Transverse colon (tissue), 4 donors: ENCODE measurements around the gene CYREN. TPM values are rescaled to one million over a fixed set of nuclear protein-coding genes. Genes with fewer than 3 reads are reported as not detected.
A peak's percentile ranks its signal among the peaks of the same experiment; 100 is the strongest.
"Not testable (repeated sequence)": the region's sequence is repeated elsewhere in the genome, so short reads cannot be mapped to it uniquely, and the experiment has no call there.

Source experiments
- DNase-seq: peaks from one replicate; pipeline ENCODE4 v3.0.0-alpha.2; 2019
- H3K27ac ChIP-seq, 4 donors: fragments of 200-600 bp; sonication (generic); 2 replicates each; pipeline ENCODE4 v1.5.1; 2016 to 2018; ENCODE audit warnings: inconsistent platforms in 4 of 4
- H3K27me3 ChIP-seq: fragments of 200-600 bp; sonication (generic); 2 replicates; pipeline ENCODE4 v1.5.1; 2017; ENCODE audit warnings: inconsistent platforms
- H3K36me3 ChIP-seq, 4 donors: fragments of 200-600 bp; sonication (generic); 2 replicates each; pipeline ENCODE4 v1.5.1; 2017 to 2019; ENCODE audit warnings: inconsistent platforms in 4 of 4
- H3K4me1 ChIP-seq, 4 donors: fragments of 200-600 bp; sonication (generic); 2 replicates each; pipeline ENCODE4 v1.5.1; 2017 to 2020; ENCODE audit warnings: inconsistent platforms in 4 of 4
- H3K4me3 ChIP-seq, 4 donors: fragments of 200-600 bp; sonication (generic); 1 replicate in 1 of 4; 2 replicates in 3 of 4; pipeline versions ENCODE4 v1.5.1 to v1.6.1; 2017 to 2019; ENCODE audit warnings: inconsistent platforms in 4 of 4
- H3K9me3 ChIP-seq, 2 donors: fragments of 200-600 bp; sonication (generic); 2 replicates each; pipeline ENCODE4 v1.5.1; 2017 to 2019; ENCODE audit warnings: inconsistent platforms in 2 of 2
- CTCF ChIP-seq, 5 experiments: fragments of 200-600 bp in 3 of 5; fragments of 450-650 bp in 2 of 5; sonication (generic) in 3 of 5; IDR thresholded peaks; 1 replicate in 2 of 5; 2 replicates in 3 of 5; pipeline ENCODE4 v1.5.1; 2016 to 2017; ENCODE audit warnings: antibody characterized with exemption in 5 of 5, inconsistent platforms in 3 of 5, mild to moderate bottlenecking in 2 of 5, moderate library complexity in 1 of 5
- EP300 ChIP-seq: sonication (generic); formaldehyde crosslinking; IDR thresholded peaks from one replicate; pipeline ENCODE4 v1.6.1; 2017; ENCODE audit warnings: antibody characterized with exemption, low read depth
- POLR2A ChIP-seq: fragments of 450-650 bp; IDR thresholded peaks from one replicate; pipeline ENCODE4 v1.6.1; 2016; ENCODE audit warnings: antibody characterized with exemption, mild to moderate bottlenecking, moderate library complexity
- POLR2AphosphoS5 ChIP-seq, 3 donors: sonication (generic); formaldehyde crosslinking; IDR thresholded peaks; one replicate each; pipeline ENCODE4 v1.6.1; 2016; ENCODE audit warnings: antibody characterized with exemption in 3 of 3
- WGBS, 2 donors: methylation state at CpG; one replicate each; pipeline ENCODE4 v1.1.5; 2018; ENCODE audit warnings: low coverage in 1 of 2; 5-methylcytosine and 5-hydroxymethylcytosine counted together
- in situ Hi-C, 4 donors: fragments of 200-750 bp; cut with MboI; loops; one replicate each; pipeline versions ENCODE4 v1.15.0 to v1.15.1; 2017; ENCODE audit warnings: low sequenced_read_pairs in 3 of 4, low pct_ligation_motif_present in 1 of 4, low pct_unique_long_range_greater_than_20kb in 1 of 4
- intact Hi-C: fragments of 100-400 bp; cut with DNase I; formaldehyde crosslinking; loops from one replicate; pipeline ENCODE4 v1.15.1; 2023; ENCODE audit warnings: low total_unique reads
- total RNA-seq, 4 donors: library from RNA; depleted of rRNA; stranded (reverse); fragments of >200 nt; gene quantifications; one replicate each; pipeline ENCODE4 v1.1.0, GENCODE V29; 2016

Gene CYREN
- total RNA-seq, 4 donors from 2014 or later, result 30.8 to 88.3 (median 37.8) TPM

GRCh38 chr7:135213831-135214230 is 43.3 kb upstream of the CYREN start:
- in situ Hi-C loops, result no loop called here
- 82% methylated on average over 2 of the region's 2 CpGs; no CpG with 5 or more reads in 1 of the 2 donors for WGBS, 2 donors
- DNase-seq, result no peak
- H3K4me1 ChIP-seq, result peaks cover 0 to 20% (median 14%) of the 10 kb centered on the region in 4 donors
- H3K4me3 ChIP-seq, result no peak overlapping the region
- H3K27me3 ChIP-seq, result no peaks in the 10 kb centered on the region
- TF ChIP-seq POLR2A (no peak), POLR2AphosphoS5 (IDR thresholded peaks at IDR 0.05) (no peak), CTCF (IDR thresholded peaks at IDR 0.05) (no peak), EP300 (no peak)
- no peaks in the 10 kb centered on the region for H3K36me3 ChIP-seq
- intact Hi-C loops, result no loop called here
- H3K9me3 ChIP-seq, result no peaks in the 10 kb centered on the region
- H3K27ac ChIP-seq, result no peak overlapping the region

GRCh38 chr7:135211946-135212685 is 41.6 kb upstream of the CYREN start:
- intact Hi-C loops, H3K27me3 ChIP-seq, in situ Hi-C loops, H3K9me3 ChIP-seq, H3K36me3 ChIP-seq: not testable (repeated sequence)
- DNase-seq, result peak; percentile 28
- Histone ChIP-seq H3K4me3 (peak overlapping the region; percentile 17 to 82 (median 72)), H3K27ac (peak overlapping the region; percentile 86 to 95 (median 90)), H3K4me1 (peaks cover 0 to 15% (median 8%) of the 10 kb centered on the region in 4 donors)
- WGBS, 2 donors, result 49 to 54% methylated on average over 25 to 30 of the region's 30 CpGs

- Histone ChIP-seq H3K4me3 (peak within 1 kb of the TSS; percentile 71 to 90 (median 78)), H3K9me3 (no peaks in the 10 kb centered on the region), H3K27me3 (no peaks in the 10 kb centered on the region), H3K27ac (peak within 1 kb of the TSS; percentile 86 to 95 (median 90)), H3K36me3 (no peaks in the 10 kb centered on the region), H3K4me1 (peaks cover 0 to 15% (median 8%) of the 10 kb centered on the region in 4 donors)
- TF ChIP-seq POLR2AphosphoS5 (IDR thresholded peaks at IDR 0.05), result peak; percentile 91 to 96 (median 92)
- TF ChIP-seq POLR2A, result peak; percentile 85
- TF ChIP-seq CTCF (IDR thresholded peaks at IDR 0.05), result no peak
- in situ Hi-C loops, result no loop called here
- intact Hi-C loops, result no loop called here
- WGBS, 2 donors, result 1% methylated on average over 59 of the region's 82 CpGs; no CpG with 5 or more reads in 1 of the 2 donors
- DNase-seq, result peak; percentile 98
Measured at GRCh38 chr7:135211179-135211945, 40.9 kb upstream of the CYREN start, which contains the start of gene WDR91. Gene WDR91, minus strand, starts transcription at chr7:135211526. Its CDS starts 24 bp downstream, at chr7:135211502.

- DNase-seq, result no peak
- in situ Hi-C loops, result no loop called here
Measured at GRCh38 chr7:135210888-135211178, 40.3 kb upstream of the CYREN start.

More at GRCh38 chr7:135210888-135211178, 40.3 kb upstream of the CYREN start:
- no peaks in the 10 kb centered on the region for H3K27me3 ChIP-seq
- no peak for TF ChIP-seq EP300
- no peak for TF ChIP-seq POLR2A
- no peak for TF ChIP-seq CTCF (IDR thresholded peaks at IDR 0.05)
- 0 to 2% methylated on average over 9 to 13 of the region's 13 CpGs for WGBS, 2 donors
- H3K9me3 ChIP-seq, result no peaks in the 10 kb centered on the region
- peak overlapping the region; percentile 86 to 95 (median 90) for H3K27ac ChIP-seq
- H3K4me1 ChIP-seq, result peaks cover 0 to 15% (median 8%) of the 10 kb centered on the region in 4 donors
- H3K36me3 ChIP-seq, result no peaks in the 10 kb centered on the region
- intact Hi-C loops, result no loop called here
- peak overlapping the region; percentile 71 to 90 (median 78) for H3K4me3 ChIP-seq
